ENCODE measurements around the gene PRRC2B.

Gene PRRC2B

DNA sequence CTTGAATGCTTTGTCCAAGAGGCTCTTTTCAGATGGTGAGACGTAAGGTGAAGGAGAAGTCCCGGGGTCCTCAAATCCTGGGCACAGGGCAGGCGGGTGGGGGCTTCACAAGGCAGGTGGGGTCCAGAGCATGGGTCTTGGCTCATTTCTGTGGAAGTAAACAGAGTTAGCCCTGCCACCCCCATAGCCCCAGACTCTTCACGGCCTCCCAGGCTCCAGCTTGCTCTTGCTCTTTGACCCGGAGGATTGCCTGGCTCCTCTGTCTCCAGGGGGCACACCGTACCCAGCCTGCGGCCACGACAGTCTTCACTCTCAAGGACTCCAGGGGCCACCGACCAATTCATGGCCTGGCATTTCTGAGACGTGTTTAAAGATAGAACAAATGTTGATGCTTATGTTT is 80.0 kb downstream of the PRRC2B start:
- no peak for DNase-seq

DNA sequence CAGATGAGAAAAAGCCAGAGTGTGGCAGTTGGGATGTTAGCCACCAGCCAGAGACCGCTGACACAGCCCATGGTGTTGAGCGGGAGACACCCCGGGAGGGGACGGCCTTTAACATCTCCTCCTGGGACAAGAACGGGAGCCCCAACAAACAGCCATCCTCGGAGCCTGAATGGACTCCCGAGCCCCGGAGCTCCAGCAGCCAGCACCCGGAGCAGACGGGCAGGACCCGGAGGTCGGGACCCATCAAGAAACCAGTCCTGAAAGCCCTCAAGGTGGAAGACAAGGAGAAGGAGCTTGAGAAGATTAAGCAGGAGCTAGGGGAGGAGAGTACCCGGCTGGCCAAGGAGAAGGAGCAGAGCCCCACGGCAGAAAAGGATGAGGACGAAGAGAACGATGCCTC is 80.8 kb downstream of the PRRC2B start:
- DNase-seq: no peak

DNA sequence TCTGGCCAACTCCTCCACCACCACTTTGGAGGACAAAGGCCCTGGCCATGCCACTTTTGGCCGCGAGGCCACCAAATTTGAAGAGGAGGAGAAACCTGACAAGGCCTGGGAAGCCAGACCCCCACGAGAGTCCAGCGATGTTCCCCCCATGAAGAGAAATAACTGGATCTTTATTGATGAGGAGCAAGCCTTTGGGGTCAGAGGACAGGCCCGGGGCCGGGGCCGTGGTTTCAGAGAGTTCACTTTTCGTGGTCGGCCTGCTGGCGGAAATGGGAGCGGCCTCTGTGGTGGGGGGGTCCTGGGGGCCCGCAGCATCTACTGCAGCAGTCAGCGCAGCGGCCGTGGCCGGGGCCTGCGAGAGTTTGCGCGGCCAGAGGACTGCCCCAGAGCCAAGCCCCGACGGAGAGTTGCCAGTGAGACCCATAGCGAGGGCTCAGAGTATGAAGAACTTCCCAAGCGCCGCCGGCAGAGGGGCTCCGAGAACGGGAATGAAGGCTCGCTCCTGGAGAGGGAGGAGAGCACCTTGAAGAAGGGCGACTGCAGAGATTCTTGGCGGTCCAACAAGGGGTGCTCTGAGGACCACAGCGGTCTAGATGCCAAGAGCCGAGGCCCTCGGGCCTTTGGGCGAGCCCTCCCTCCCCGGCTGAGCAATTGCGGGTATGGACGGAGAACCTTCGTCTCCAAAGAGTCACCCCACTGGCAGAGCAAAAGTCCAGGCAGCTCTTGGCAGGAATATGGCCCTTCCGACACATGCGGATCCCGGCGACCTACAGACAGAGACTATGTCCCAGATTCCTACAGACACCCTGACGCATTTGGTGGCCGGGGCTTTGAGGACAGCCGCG is 81.4 kb downstream of the PRRC2B start:
- DNase-seq: no peak

DNA sequence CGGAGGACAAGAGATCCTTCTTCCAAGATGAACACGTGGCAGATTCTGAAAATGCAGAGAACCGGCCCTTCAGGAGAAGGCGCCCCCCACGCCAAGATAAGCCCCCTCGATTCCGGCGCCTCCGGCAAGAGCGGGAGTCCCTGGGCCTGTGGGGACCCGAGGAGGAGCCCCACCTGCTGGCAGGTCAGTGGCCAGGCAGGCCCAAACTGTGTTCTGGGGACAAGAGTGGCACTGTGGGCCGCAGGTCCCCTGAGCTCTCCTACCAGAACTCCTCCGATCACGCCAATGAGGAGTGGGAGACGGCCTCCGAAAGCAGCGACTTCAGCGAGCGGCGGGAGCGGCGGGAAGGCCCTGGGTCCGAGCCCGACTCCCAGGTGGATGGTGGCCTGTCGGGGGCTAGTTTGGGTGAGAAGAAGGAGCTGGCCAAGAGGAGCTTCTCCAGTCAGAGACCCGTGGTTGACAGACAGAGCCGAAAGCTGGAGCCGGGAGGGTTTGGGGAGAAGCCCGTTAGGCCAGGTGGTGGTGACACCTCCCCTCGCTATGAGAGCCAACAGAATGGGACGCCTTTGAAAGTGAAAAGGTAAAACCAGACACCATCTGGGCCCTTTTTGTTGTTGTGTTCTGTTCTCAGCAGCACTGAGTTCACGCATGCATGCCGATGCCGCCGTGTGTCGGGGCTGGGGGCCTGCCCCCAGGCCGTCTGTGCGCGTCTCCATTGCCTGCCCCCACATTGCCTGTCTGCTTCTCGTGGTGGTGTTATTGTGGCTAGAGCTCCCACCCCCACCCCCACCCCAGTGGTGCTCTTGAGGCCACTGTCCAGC is 82.3 kb downstream of the PRRC2B start:
- DNase-seq: no peak

DNA sequence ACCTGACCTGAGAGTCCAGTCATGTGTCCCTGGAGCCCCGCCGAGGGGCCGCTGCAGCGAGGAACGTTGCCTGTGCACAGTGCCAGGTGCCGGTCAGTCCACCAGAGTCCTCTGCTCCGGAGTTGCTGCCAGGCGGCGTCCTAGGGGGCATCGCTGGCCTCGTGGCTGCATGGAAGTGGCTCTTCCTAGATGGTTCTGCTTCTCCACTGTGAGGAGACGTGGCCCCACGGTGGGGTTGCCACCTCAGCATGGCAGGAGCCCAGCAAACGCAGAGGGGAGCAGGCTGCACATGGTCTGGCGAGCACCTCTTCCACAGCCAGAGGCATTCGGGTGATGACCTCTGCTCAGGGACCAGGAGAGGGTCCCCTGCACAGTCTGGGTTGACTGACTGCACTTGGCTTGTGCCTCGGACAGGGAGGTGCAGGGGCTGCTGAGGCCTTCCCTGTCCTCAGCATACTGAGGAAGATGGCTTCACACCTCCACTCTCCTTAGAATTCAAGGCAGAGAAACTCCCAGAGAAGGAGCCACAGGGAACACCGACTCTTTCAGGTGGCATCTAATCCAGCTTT is 83.0 kb downstream of the PRRC2B start:
- no peak for DNase-seq

DNA sequence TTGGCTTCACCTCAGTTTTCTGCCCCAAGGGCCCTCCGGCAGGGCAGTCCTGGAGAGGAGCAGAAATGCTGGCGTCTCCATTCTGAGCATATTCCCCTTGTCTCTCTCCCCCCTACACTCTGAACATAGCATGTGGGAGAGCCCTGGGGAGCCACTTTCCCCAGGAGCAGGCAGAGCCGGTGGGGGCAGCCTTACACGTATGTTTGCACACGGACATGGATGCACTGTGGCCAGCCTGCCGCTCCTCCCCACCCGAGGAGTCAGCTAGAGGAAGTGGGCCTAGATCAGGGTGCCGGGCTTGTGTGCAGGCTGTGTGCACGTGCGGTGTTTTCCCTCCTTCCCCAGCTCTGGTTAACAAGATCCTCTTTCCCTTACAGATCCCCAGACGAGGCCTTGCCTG is 83.5 kb downstream of the PRRC2B start:
- DNase-seq: no peak

DNA sequence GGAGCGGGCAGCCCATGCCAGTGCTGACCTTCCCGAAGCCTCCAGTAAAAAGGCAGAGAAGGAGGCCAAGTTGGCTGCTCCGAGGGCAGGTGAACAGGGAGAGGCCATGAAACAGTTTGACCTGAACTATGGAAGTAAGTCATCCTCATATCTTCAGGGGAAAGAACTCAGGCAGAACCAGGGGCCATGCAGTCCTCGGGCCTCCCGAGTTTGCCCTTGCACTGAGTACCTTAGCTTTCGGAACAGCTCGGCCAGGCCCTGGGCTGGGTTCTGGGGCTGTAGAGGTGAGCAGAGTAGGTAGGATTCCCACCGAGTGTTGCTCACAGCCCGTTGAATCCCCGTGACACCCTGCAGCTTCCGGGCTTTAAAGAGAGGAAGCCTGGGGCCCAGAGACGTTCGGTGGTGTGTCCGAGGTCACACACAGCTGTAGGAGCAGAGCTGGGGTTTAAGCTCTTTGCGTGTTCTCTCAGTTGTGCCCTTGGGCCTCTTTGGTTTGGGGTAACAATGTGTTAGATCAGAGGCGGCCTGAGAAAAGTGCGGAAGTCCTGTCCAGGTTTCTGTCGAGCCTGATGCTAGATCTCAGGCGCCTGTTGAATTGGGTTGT is 84.0 kb downstream of the PRRC2B start:
- no peak for DNase-seq

DNA sequence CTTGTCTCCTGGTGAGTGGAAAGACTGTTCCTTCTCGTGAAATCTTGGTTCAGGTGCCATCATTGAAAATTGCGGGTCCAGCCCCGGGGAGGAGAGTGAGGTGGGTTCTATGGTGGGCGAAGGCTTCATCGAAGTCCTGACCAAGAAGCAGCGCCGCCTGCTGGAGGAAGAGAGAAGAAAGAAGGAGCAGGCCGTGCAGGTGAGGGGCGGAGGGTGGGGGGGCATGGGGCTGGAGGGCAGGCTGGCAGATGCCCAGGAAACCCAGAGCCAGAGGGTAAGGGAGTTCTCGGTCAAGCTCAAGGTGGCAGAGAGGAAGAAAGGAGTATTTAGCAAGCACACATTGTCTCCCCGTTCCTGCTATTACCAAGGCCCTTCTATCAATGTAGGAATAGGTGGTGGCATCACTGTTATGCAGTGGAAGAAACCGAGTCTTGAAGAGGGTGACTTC is 84.6 kb downstream of the PRRC2B start:
- DNase-seq: peak; percentile 72

DNA sequence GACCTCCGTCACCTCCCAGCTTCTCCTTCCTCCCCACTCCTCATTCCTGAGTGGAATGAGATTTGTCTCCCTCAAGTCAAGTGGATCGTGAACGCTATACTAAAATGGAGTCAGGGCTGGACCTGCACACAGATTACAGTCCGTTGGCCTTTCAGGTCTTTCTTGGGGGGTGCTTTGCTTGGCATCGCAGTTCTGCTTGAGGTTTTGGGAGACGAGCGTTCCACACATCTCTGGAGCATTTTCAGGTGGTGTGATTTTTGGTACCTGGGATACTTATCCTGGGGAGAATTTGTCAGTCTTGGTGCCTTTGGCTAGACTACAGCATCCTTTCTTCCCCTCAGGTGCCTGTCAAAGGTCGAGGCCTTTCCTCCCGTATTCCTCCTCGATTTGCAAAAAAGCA is 85.0 kb downstream of the PRRC2B start:
- no peak for DNase-seq

DNA sequence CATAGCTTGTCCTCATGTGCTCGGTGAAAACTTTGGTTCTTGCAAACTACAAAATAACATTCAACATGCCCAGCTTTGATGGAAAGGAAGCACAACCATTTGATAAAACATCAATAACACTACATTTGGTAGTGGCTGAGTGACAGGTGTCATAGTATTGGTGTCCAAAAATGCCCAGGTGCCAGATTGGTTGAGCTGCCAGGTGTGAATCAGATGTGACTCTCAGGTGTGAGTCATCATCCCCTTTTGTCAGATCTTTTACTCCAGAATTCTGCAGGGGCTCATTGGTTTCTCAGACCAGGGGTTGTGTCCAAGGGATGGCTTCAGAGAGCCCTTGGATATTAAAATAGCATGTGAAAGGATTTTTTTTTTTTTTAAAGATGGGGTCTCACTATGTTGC is 86.4 kb downstream of the PRRC2B start:
- peak; percentile 19 for DNase-seq

DNA sequence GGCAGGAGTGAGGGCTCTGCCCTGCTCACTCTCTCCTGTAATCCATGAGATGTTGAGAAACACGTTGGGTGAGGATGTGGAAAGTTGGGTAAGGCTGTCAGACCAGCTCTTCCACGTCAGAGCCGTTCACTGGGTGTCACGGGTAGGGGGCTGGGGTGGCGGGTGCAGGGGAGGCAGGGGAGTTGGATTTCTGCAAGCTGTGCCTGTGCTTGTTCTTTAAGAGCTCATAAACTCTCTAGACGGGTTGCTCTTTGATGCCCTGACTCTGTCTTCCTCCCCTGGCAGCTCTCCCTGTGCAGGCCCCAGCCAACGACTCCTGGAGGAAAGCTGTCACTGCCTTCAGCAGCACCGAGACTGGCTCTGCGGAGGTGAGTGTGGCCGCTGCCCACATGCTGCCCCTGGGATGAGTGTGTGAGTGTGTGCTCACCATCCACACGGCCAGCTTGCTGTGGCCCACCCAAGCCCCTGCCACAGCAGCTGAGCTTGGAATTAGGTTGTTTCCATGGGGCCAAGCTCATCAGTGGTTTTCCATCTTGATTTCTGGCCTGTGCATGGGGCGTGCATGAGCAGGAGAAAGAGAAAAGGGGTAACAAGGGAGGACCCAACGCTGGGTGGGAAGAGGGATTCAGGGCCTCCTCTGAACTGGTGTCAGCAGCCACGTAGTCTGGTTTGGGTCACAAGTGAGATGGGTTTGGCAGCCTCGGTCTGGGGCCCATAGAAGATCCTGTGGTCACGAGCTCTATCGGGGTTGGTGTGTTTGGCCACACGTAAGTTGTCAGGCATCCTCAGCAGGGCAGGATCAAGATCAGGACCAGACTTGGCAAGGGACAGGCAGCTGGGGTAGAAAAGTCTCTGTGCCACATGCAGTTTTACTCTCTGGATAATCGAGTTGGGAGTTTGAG is 87.8 kb downstream of the PRRC2B start:
- DNase-seq: no peak

DNA sequence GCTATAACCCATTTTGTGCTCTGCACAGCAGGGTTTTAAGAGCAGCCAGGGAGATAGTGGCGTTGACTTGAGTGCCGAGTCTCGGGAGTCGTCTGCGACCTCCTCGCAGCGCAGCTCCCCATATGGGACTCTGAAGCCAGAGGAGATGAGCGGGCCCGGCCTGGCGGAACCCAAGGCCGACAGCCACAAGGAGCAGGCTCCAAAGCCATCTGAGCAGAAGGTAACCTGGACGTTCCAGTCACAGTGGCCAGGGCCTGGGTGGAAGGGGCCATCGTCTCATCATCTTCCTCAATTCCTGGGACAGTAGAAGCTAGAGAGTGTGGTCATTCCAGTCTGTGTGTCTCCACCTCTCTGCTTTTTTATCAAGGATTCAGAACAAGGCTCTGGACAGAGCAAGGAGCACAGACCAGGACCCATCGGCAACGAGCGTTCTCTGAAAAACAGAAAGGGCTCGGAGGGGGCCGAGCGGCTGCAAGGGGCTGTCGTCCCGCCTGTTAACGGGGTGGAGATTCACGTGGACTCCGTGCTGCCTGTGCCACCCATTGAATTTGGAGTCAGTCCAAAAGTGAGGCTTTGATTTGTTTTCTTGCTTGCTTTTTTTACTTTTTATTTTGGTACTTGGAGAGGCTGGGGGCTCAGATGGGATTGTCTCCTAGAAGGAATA is 88.6 kb downstream of the PRRC2B start:
- no peak for DNase-seq

DNA sequence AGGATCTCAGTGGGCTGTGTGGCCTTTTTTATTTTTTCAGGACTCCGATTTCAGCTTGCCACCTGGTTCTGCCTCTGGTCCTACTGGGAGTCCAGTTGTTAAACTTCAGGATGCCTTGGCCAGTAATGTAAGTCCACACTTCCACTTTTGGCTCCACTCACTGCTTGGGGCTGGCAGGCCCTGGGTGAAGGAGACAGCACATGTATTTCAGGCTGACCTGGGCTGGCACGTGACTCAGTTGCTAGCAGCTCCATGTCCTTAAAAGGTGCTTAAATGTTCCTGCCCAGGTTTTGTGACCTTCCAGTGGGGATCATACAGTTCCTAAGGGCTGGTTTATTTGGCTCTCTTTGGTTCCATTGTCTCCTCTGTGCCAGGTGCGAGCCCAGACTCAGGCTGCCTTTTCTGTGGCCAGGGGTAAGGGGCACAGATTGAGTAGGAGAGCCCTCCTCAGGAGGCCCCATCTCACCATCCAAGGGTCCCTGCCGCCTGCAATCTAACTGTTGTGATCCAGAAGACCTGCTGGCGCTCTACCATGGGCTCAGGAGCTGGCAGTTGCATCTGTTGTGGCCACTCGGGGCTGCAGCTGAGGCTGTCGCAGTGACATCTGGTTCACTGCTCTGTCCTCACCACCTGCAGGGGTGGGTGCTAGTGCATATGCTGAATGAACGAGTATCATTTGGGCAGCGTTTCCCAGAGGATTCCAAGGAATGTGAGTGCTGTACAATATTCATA is 89.6 kb downstream of the PRRC2B start:
- DNase-seq: no peak

DNA sequence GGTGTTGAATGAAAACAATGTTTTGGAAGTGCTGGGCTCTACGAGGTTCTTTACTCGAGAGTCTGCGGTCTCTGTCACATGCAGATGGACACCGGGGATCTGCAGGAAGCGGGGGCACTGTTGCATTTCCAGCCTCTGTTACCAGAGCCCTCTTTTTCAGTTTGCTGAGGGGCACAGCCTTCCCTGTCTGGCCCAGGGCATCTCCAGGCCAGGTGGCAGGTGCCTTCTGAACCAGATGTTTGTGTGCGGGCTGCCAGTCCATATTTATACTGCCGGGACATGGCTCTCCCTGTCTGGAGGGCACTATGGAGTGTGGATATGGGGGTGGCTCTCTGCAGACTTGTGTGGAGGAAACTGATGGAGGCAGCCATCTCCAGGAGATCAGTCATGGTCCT is 90.2 kb downstream of the PRRC2B start:
- no peak for DNase-seq

DNA sequence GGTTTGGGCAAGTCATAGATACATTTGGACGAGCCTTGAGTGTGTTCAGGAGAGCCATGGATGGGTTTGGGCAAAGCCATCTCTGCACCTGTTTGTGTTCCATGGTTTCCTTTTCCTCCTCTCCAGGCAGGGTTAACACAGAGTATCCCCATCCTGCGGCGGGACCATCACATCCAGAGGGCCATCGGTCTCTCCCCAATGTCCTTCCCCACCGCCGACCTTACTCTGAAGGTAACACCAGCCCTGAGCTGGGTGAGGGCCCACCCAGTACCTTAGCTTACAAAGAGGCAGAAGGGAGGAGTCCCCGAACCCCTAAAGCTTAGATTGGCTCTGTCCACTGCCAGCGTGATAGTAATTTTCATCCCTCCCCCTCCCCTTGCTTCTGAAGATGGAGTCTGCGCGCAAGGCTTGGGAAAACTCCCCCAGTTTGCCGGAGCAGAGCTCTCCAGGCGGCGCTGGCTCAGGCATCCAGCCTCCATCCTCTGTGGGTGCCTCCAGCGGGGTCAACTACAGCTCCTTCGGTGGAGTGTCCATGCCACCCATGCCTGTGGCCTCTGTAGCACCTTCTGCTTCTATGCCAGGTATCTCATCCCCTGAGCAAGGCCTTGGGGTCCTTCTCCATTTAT is 90.8 kb downstream of the PRRC2B start:
- no peak for DNase-seq

DNA sequence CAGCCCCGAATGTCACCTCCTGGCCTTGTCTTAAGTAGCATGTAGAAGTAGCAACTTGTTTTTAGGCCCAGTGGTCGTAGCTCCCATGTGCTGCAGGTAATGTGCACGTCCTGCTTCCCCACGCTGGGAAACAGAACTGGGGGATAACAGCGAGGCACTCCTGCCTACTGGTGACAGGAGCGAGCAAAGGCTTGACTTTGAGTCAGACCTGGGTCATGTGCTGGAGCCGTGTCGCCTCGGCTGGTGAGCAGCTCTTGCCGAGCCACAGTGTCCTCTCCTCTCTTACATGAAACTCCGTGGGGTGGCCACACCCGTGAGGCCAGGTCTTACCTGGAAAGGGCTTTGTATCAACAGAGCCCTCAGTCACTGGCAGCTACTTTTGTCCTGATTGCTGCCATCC is 91.3 kb downstream of the PRRC2B start:
- no peak for DNase-seq

DNA sequence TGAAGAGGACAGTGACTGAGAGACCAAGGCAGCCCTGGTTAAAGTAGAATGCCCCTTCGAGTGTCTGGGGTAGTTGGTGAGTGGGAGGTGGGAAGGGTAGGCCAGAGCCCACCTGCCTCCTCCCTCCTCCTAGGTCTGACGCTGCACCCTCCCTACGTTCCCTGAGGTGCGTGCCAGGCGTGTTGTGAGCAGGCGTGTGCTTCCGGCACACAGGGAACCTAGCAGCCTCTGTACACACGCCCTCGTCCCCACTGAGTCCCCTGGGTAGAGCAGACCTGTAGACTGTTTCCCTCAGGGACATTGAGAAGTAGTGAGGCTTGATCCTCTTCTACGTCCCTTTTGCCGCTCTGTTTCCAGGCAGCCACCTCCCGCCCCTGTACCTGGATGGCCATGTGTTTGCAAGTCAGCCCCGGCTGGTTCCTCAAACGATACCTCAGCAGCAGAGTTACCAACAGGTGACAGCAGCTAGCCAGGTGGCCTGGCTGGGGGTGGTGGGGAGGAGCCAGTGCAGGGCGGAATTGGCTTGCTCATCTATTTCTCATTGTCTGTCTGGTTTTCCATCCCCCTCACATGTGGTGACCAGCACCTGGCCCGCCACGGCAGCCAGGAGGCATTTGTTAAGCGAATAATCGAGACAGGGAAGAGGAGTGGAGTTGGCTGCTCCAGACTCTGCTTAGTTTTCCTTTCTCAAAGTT is 92.0 kb downstream of the PRRC2B start:
- no peak for DNase-seq

DNA sequence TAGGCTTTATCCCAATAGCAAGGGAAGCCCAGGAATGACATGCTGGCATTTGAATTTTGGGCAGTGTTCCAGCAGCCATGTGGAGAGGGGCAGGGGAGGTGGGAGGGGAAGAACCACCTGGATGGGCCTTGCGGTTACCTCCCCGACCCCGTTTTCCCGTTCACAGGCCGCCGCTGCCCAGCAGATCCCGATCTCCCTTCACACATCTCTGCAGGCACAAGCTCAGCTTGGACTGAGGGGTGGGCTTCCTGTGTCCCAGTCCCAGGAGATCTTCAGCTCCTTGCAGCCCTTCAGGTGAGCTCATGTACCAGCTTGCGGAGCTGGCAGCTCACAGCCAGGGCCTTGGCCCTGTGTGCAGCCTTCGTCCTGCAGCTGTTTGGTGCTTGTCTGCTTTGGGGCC is 93.1 kb downstream of the PRRC2B start:
- DNase-seq: no peak

DNA sequence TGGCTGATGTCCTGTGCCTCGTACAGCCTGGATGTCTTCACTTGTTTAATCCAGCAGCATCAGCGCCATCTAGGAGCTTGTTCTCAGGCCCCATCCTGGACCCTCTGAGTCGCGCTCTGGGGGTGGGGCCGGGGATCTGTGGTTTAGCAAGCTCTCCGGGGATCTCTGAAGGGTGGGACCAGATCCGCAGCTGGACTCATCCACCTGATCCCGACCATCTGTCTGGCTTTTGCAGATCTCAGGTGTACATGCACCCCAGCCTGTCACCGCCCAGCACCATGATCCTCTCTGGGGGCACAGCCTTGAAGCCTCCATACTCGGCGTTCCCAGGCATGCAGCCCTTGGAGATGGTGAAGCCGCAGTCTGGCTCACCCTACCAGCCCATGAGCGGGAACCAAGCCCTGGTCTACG is 93.7 kb downstream of the PRRC2B start:
- no peak for DNase-seq

DNA sequence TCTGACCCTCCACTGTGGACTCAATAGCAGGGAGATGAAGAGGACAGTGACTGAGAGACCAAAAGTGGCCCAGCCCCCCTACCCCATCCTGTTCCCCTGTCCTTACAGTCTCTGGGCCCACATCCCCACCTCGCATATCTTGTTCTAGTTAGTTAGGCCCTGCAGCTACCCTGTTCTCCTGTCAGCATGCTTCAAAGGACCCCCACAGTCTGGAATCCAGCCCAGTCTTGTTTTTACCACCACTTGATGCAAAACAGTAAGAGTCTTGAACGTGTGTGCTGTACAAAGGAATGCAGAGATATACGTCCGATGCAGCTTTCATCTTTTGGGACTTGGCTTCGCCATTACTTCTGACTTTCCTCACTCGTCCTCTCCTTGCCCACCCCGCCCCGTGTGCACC is 96.6 kb downstream of the PRRC2B start:
- DNase-seq: no peak
